ENCODE measurements around the gene FAM171A1.

The FAM171A1 gene

GRCh38 chr10:15196021-15196834, 174.9 kb downstream of the FAM171A1 start:
- TF ChIP-seq PAX5 (IDR thresholded peaks at IDR 0.05; ENCODE audit: insufficient read depth, low read length, severe bottlenecking): no peak
- TF ChIP-seq TAF1 (IDR thresholded peaks at IDR 0.05; ENCODE audit: low read depth, low read length): no peak
- no peak for TF ChIP-seq POLR2AphosphoS5 (IDR thresholded peaks at IDR 0.05; ENCODE audit: low read depth, low read length)
- TF ChIP-seq POLR2A (IDR thresholded peaks at IDR 0.05; ENCODE audit: low read depth, low read length): no peak
- TF ChIP-seq POU2F2 (IDR thresholded peaks at IDR 0.05; ENCODE audit: low read depth, low read length): no peak
- TF ChIP-seq SPI1 (IDR thresholded peaks at IDR 0.05; ENCODE audit: low read depth, low read length): no peak
- FAIRE-seq: no peak
- DNase-seq (ENCODE audit: insufficient read length, low spot score): no peak

- TF ChIP-seq SPI1 (IDR thresholded peaks at IDR 0.05; ENCODE audit: low read depth, low read length): peak; percentile 94
- no peak for TF ChIP-seq POLR2AphosphoS5 (IDR thresholded peaks at IDR 0.05; ENCODE audit: low read depth, low read length)
- no peak for DNase-seq (ENCODE audit: insufficient read length, low spot score)
- FAIRE-seq: no peak
Measured at GRCh38 chr10:15189133-15189885, 181.8 kb downstream of the FAM171A1 start.

GRCh38 chr10:15188603-15189002, 182.5 kb downstream of the FAM171A1 start:
- TF ChIP-seq POLR2A (IDR thresholded peaks at IDR 0.05; ENCODE audit: low read depth, low read length): no peak
- no peak for TF ChIP-seq SPI1 (IDR thresholded peaks at IDR 0.05; ENCODE audit: low read depth, low read length)
- TF ChIP-seq POLR2AphosphoS5 (IDR thresholded peaks at IDR 0.05; ENCODE audit: low read depth, low read length): no peak
- TF ChIP-seq POU2F2 (IDR thresholded peaks at IDR 0.05; ENCODE audit: low read depth, low read length): no peak
- TF ChIP-seq TAF1 (IDR thresholded peaks at IDR 0.05; ENCODE audit: low read depth, low read length): no peak
- TF ChIP-seq PAX5 (IDR thresholded peaks at IDR 0.05; ENCODE audit: insufficient read depth, low read length, severe bottlenecking): no peak
- FAIRE-seq (no peak), DNase-seq (ENCODE audit: insufficient read length, low spot score) (no peak)

GRCh38 chr10:15183689-15184481, 187.2 kb downstream of the FAM171A1 start:
- TF ChIP-seq TAF1 (IDR thresholded peaks at IDR 0.05; ENCODE audit: low read depth, low read length): no peak
- no peak for TF ChIP-seq POU2F2 (IDR thresholded peaks at IDR 0.05; ENCODE audit: low read depth, low read length)
- no peak for TF ChIP-seq SPI1 (IDR thresholded peaks at IDR 0.05; ENCODE audit: low read depth, low read length)
- no peak for TF ChIP-seq POLR2AphosphoS5 (IDR thresholded peaks at IDR 0.05; ENCODE audit: low read depth, low read length)
- no peak for TF ChIP-seq POLR2A (IDR thresholded peaks at IDR 0.05; ENCODE audit: low read depth, low read length)
- TF ChIP-seq PAX5 (IDR thresholded peaks at IDR 0.05; ENCODE audit: insufficient read depth, low read length, severe bottlenecking): no peak
- no peak for FAIRE-seq
- no peak for DNase-seq (ENCODE audit: insufficient read length, low spot score)

- TF ChIP-seq SPI1 (IDR thresholded peaks at IDR 0.05; ENCODE audit: low read depth, low read length): no peak
- TF ChIP-seq POU2F2 (IDR thresholded peaks at IDR 0.05; ENCODE audit: low read depth, low read length): no peak
- no peak for TF ChIP-seq POLR2AphosphoS5 (IDR thresholded peaks at IDR 0.05; ENCODE audit: low read depth, low read length)
- TF ChIP-seq PAX5 (IDR thresholded peaks at IDR 0.05; ENCODE audit: insufficient read depth, low read length, severe bottlenecking): no peak
- TF ChIP-seq POLR2A (IDR thresholded peaks at IDR 0.05; ENCODE audit: low read depth, low read length): no peak
- no peak for TF ChIP-seq TAF1 (IDR thresholded peaks at IDR 0.05; ENCODE audit: low read depth, low read length)
- FAIRE-seq (no peak), DNase-seq (ENCODE audit: insufficient read length, low spot score) (no peak)
Measured at GRCh38 chr10:15182540-15183207, 188.4 kb downstream of the FAM171A1 start.

DNA sequence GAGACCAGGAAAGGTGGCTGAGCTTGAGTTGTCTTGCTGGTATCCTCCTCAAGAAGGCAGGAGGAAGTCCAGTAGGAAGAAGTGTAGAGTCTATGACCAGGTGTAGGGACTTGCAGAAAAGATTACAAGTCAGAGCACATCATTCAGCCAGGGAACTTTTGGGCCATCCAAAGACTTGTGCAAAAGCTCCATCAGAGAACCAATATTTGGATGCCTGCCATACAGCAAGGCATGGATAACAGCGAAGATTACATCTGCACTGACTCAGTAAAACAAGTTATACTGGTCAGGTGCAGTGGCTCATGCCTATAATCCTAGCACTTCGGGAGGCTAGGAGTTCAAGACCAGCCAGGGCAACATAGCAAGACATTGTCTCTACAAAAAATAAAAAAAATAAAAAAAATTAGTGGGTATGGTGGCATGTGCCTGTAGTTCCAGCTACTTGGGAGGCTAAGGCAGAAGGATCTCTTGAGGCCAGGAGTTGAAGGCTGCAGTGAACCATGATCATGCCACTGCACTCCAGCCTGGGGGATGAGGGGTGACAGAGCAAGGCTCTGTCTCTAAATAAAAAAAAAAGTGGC, 189.4 kb downstream of the FAM171A1 start:
- FAIRE-seq: no peak
- TF ChIP-seq SPI1 (IDR thresholded peaks at IDR 0.05; ENCODE audit: low read depth, low read length) (no peak), POLR2A (IDR thresholded peaks at IDR 0.05; ENCODE audit: low read depth, low read length) (no peak), POU2F2 (IDR thresholded peaks at IDR 0.05; ENCODE audit: low read depth, low read length) (no peak), TAF1 (IDR thresholded peaks at IDR 0.05; ENCODE audit: low read depth, low read length) (no peak), PAX5 (IDR thresholded peaks at IDR 0.05; ENCODE audit: insufficient read depth, low read length, severe bottlenecking) (no peak), POLR2AphosphoS5 (IDR thresholded peaks at IDR 0.05; ENCODE audit: low read depth, low read length) (no peak)

DNA sequence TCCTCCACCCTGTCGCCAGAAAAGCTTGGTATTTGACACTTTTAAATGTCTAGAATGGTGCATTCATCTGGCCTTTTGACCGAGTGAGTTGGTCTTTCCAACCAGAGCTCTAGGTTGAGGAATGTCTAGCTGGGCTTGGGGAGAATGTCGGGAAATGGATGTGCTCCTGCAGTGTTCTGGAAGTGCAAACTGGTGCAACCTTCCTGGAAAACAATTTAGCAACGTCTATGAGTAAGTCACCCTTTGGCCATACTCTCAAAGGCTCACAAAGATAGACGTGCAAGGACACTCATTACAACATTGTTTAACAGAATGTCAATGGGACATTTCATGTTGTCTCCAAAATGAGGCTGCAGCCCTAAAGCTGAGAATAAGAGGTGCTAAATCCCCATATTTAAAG, 190.4 kb downstream of the FAM171A1 start:
- FAIRE-seq: no peak
- TF ChIP-seq SPI1 (IDR thresholded peaks at IDR 0.05; ENCODE audit: low read depth, low read length) (no peak), POU2F2 (IDR thresholded peaks at IDR 0.05; ENCODE audit: low read depth, low read length) (no peak), POLR2A (IDR thresholded peaks at IDR 0.05; ENCODE audit: low read depth, low read length) (no peak), PAX5 (IDR thresholded peaks at IDR 0.05; ENCODE audit: insufficient read depth, low read length, severe bottlenecking) (no peak)
- DNase-seq (ENCODE audit: insufficient read length, low spot score): no peak

More for the DNA sequence above, 189.4 kb downstream of the FAM171A1 start:
- no peak for DNase-seq (ENCODE audit: insufficient read length, low spot score)

- DNase-seq (ENCODE audit: insufficient read length, low spot score) (no peak), FAIRE-seq (no peak)
- TF ChIP-seq POLR2AphosphoS5 (IDR thresholded peaks at IDR 0.05; ENCODE audit: low read depth, low read length): no peak
- no peak for TF ChIP-seq SPI1 (IDR thresholded peaks at IDR 0.05; ENCODE audit: low read depth, low read length)
- TF ChIP-seq POU2F2 (IDR thresholded peaks at IDR 0.05; ENCODE audit: low read depth, low read length): no peak
- no peak for TF ChIP-seq POLR2A (IDR thresholded peaks at IDR 0.05; ENCODE audit: low read depth, low read length)
- TF ChIP-seq PAX5 (IDR thresholded peaks at IDR 0.05; ENCODE audit: insufficient read depth, low read length, severe bottlenecking): no peak
Measured at GRCh38 chr10:15176269-15176668, 194.8 kb downstream of the FAM171A1 start.

All from GM12891 (cell line).